ENCODE data around the gene ZNF275.
"Not testable (repeated sequence)": the region's sequence is repeated elsewhere in the genome, so short reads cannot be mapped to it uniquely, and the experiment has no call there.

ZNF275 gene

DNA sequence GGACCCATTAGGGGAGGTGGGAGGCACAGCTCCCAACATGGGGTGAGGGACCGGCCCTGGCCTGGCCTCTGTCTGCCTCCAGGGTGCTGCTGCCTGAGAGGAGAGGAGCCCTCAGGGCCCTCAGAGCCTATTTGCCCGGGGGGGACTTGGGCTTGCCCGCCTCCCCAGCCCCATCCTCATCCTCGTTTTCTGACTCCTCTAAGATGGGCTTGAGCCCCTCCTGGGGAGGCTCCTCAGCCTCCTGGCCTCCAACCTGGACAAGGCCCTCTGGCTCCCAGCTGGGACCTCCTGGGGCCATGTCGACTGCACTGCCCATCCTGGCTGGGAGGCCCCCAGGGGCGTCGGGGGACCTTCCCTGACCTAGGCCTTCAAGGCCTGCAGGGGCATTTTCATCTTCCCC lies 15.1 kb upstream of the ZNF275 start:
- Histone ChIP-seq H3K9me3 (ENCODE audit: control insufficient read depth, low read length) (no peaks in the 10 kb centered on the region), H3K4me1 (ENCODE audit: control insufficient read depth, insufficient read depth, low read length) (no peaks in the 10 kb centered on the region), H3K36me3 (ENCODE audit: control insufficient read depth, insufficient read depth, low read length) (no peaks in the 10 kb centered on the region), H3K4me3 (ENCODE audit: insufficient read depth, low read depth, low read length) (no peak overlapping the region), H3K27ac (ENCODE audit: insufficient read depth, low read depth, low read length, poor library complexity, severe bottlenecking) (no peak overlapping the region), H3K27me3 (ENCODE audit: control insufficient read depth, insufficient read depth, low read length, poor library complexity, severe bottlenecking) (peaks cover 4% of the 10 kb centered on the region)
- 87 to 92% methylated on average over 7 of the region's 7 CpGs for WGBS, 2 experiments

DNA sequence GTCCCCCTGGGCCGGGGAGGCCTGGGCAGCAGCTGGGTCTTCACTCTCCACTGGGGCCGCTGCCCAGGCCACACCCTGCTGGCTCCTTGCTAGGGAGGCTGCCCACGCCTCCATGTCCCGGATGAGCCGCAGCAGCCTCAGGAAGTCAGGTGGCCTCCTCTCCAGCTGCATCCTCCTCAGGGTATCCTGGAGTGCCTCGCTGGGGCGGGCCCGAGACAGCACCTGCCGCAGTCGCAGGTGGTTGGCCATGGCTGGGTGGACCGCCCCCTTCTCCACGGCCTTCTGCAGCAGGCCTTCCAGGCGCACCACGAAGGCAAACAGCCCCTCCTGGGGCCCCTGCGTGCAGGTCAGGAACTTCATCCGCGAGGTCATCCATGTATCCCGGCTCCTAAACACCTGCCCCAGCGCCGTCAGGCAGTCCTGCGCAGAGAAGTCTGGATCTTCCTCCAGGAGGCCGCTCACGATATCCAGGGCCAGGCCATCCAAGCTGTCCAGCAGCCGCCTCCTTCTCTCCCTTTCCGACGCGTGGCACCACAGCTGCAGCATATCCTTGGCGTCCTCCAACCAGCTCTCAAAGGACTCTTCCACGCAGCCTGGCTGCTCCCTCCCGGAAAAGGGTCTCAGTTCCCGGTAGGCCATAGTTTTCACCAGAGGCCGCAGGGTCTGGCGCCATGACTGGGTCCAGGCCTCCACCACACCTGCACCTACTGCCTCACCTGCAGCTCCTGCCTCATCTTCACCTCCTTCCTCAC lies 14.5 kb upstream of the ZNF275 start:
- 91% methylated on average over 33 of the region's 33 CpGs for WGBS, 2 experiments
- Histone ChIP-seq H3K36me3 (ENCODE audit: control insufficient read depth, insufficient read depth, low read length) (no peaks in the 10 kb centered on the region), H3K27ac (ENCODE audit: insufficient read depth, low read depth, low read length, poor library complexity, severe bottlenecking) (no peak overlapping the region), H3K4me1 (ENCODE audit: control insufficient read depth, insufficient read depth, low read length) (no peaks in the 10 kb centered on the region), H3K27me3 (ENCODE audit: control insufficient read depth, insufficient read depth, low read length, poor library complexity, severe bottlenecking) (peaks cover 4% of the 10 kb centered on the region), H3K4me3 (ENCODE audit: insufficient read depth, low read depth, low read length) (no peak overlapping the region), H3K9me3 (ENCODE audit: control insufficient read depth, low read length) (no peaks in the 10 kb centered on the region)

DNA sequence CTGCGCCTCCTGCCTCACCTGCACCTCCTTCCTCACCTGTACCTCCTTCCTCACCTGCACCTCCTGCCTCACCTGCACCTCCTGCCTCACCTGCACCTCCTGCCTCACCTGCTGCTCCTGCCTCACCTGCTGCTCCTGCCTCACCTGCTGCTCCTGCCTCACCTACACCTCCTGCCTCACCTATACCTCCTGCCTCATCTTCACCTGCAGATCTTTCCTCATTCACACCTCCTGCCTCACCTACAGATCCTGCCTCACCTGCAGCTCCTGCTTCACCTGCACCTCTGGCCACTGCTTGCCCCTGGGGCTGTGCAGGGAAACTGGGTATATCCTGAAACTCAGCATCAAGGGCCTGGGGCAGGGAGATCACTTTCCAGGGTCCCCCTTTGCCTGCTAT lies 13.9 kb upstream of the ZNF275 start:
- not testable (repeated sequence) for H3K27me3 ChIP-seq (ENCODE audit: control insufficient read depth, insufficient read depth, low read length, poor library complexity, severe bottlenecking); H3K27ac ChIP-seq (ENCODE audit: insufficient read depth, low read depth, low read length, poor library complexity, severe bottlenecking); H3K4me1 ChIP-seq (ENCODE audit: control insufficient read depth, insufficient read depth, low read length); H3K36me3 ChIP-seq (ENCODE audit: control insufficient read depth, insufficient read depth, low read length); H3K4me3 ChIP-seq (ENCODE audit: insufficient read depth, low read depth, low read length); H3K9me3 ChIP-seq (ENCODE audit: control insufficient read depth, low read length)
- WGBS, 2 experiments, result 88 to 96% methylated on average over 1 of the region's 1 CpG

DNA sequence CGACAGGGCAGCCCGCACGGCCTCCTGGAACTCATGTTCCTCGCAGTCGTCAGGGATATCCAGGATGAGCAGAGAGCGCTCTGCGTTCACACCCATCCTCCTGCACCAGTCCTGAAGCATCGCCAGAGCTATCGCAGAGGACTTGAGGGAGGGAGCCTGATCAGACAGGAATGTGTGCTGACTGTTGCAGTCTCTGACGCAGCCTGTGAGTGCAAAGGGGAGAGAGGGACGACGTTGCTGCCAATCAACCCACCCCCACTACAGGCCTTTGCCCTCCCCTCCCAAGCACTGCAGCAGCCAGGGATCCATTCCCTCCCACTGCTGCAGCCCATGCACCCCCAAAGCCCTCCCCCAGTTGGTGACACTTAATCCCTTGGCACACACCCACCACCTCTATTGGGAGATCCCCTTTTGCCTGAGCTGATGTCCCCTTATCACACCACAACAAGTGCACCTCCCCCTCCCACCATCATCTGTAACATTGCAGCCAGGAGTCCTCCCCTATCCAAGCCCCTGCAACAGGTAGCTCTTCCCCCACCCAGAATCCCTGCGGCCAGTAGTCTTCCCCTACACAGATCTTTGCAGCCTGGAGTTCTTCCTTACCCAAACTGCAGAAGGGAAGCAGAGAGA lies 13.3 kb upstream of the ZNF275 start:
- no peaks in the 10 kb centered on the region for H3K36me3 ChIP-seq (ENCODE audit: control insufficient read depth, insufficient read depth, low read length)
- H3K4me3 ChIP-seq (ENCODE audit: insufficient read depth, low read depth, low read length), result no peak overlapping the region
- 16 to 28% methylated on average over 4 to 8 of the region's 13 CpGs for WGBS, 2 experiments
- no peak overlapping the region for H3K27ac ChIP-seq (ENCODE audit: insufficient read depth, low read depth, low read length, poor library complexity, severe bottlenecking)
- H3K4me1 ChIP-seq (ENCODE audit: control insufficient read depth, insufficient read depth, low read length), result no peaks in the 10 kb centered on the region
- H3K9me3 ChIP-seq (ENCODE audit: control insufficient read depth, low read length), result no peaks in the 10 kb centered on the region
- peaks cover 4% of the 10 kb centered on the region for H3K27me3 ChIP-seq (ENCODE audit: control insufficient read depth, insufficient read depth, low read length, poor library complexity, severe bottlenecking)

DNA sequence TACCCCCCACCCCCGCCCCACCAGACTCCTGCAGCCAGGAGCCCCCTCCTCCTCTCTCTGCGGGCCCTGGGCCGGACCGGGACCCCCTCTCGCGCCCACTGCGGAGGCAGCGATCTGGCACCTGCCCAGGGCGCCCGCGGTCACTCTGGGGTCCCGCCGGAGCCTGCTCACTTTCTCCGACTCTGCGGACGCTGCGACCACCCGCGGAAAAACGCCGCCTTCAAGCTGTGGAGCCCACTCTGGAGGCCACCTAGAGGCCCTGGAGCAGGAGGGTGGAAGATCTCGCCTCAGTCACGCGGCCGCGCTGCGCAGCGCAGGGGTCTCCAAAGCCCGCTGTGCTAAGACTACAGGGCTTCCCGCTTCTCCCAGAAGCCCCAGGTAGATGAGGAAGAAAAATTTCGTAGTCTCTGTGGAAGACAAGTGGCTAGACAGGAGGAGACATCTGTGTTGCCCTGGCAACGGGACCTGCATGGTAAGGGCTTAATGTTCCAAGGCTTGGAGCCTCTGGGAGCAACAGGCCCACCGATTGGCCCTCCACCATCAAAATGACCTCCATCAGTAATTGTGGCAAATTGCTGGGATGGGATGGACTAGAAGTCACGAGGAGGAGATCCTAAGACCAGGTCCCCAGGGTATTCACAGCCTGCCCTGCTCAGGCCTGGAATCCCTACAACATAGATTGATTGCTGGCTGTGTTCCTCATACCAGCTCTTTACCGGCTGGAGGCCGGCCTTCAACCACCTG lies 12.4 kb upstream of the ZNF275 start, which contains the start of gene PNMA6F:
Gene PNMA6F (minus strand): TSS at position 387 of the 744 bp plus-strand sequence. CDS start 1,093 bp downstream, outside the sequence.
- Histone ChIP-seq H3K36me3 (ENCODE audit: control insufficient read depth, insufficient read depth, low read length) (no peaks in the 10 kb centered on the region), H3K27ac (ENCODE audit: insufficient read depth, low read depth, low read length, poor library complexity, severe bottlenecking) (no peak within 1 kb of the TSS), H3K4me1 (ENCODE audit: control insufficient read depth, insufficient read depth, low read length) (no peaks in the 10 kb centered on the region), H3K9me3 (ENCODE audit: control insufficient read depth, low read length) (no peaks in the 10 kb centered on the region), H3K4me3 (ENCODE audit: insufficient read depth, low read depth, low read length) (no peak within 1 kb of the TSS), H3K27me3 (ENCODE audit: control insufficient read depth, insufficient read depth, low read length, poor library complexity, severe bottlenecking) (peaks cover 4% of the 10 kb centered on the region)
- 61 to 74% methylated on average over 35 of the region's 36 CpGs for WGBS, 2 experiments

DNA sequence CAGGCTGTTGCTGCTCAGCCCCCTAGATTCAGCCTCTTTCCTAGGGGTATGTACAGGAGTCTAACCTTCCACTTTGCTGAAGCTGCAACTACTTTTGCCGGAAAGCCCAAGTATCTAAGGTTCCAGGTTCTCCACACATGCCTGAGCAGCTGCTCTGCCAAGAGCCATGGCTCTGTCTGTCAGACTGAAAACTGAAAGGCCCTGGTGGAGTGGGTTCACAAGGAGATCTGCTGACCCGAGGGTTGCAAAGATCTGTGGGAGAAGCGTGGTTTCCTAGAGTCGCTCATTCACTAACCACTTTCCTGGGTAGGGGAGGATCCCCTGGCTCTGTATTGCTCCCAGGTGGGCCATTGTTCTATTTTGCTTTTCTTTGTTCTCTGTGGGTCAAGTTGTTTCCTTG lies 6.4 kb upstream of the ZNF275 start:
- Histone ChIP-seq H3K9me3 (ENCODE audit: control insufficient read depth, low read length) (no peaks in the 10 kb centered on the region), H3K4me3 (ENCODE audit: insufficient read depth, low read depth, low read length) (no peak overlapping the region), H3K27ac (ENCODE audit: insufficient read depth, low read depth, low read length, poor library complexity, severe bottlenecking) (no peak overlapping the region), H3K4me1 (ENCODE audit: control insufficient read depth, insufficient read depth, low read length) (no peaks in the 10 kb centered on the region), H3K27me3 (ENCODE audit: control insufficient read depth, insufficient read depth, low read length, poor library complexity, severe bottlenecking) (no peaks in the 10 kb centered on the region), H3K36me3 (ENCODE audit: control insufficient read depth, insufficient read depth, low read length) (no peaks in the 10 kb centered on the region)
- 86 to 87% methylated on average over 4 of the region's 4 CpGs for WGBS, 2 experiments

DNA sequence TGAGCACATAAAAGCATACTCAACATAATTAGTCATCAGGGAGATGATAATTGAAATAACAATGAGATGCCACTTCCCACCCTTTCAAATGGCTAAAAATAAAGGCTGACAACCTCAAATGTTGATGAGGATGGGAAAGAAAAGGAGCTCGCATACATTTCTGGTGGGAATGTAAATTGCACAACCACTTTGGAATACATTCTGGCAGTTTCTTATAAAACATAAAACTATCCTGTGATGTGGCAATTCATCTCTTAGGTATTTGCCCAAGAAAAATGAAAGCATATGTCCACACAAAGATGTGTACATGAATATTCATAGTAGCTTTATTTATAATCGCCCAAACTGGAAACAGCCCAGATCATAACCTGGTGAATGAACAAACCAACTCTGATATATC lies 687 bp upstream of the ZNF275 start:
- Histone ChIP-seq H3K27ac (ENCODE audit: insufficient read depth, low read depth, low read length, poor library complexity, severe bottlenecking) (no peak overlapping the region), H3K4me3 (ENCODE audit: insufficient read depth, low read depth, low read length) (no peak overlapping the region), H3K36me3 (ENCODE audit: control insufficient read depth, insufficient read depth, low read length) (no peaks in the 10 kb centered on the region), H3K9me3 (ENCODE audit: control insufficient read depth, low read length) (no peaks in the 10 kb centered on the region), H3K27me3 (ENCODE audit: control insufficient read depth, insufficient read depth, low read length, poor library complexity, severe bottlenecking) (peaks cover 8% of the 10 kb centered on the region), H3K4me1 (ENCODE audit: control insufficient read depth, insufficient read depth, low read length) (no peaks in the 10 kb centered on the region)
- 93 to 100% methylated on average over 1 to 2 of the region's 2 CpGs for WGBS, 2 experiments

DNA sequence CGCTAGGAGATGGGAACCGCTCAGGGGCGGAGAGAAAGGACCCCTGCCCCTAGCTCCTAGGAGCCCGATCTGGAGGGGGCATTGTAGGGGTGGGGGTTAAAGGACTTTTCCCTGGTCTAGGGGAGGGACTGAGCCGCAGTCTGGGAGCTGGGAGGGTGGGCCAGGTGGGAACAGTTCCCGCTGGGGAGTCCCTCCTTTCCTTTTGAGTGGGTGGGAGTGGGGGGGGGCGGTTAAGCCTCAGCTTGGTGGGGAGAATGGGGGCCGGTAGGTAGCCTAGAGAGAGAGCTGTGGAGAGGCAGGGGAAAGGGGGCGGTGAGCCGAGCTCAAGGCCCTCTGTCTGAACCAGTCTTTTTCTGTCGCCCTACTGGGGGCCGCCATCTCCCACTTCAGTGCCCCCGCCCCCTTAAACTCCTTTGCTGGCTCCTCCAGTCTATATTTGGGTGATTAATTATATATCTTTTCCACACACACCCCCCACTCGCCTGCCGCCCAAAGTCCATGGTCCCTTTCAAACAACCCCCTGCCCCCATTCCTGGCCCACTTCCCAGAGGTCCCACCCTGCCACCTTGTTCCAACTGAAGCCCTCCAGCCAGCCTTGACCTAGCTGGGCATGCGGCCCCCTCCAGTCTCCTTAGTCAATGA lies 822 bp downstream of the ZNF275 start:
- Histone ChIP-seq H3K36me3 (ENCODE audit: control insufficient read depth, insufficient read depth, low read length) (no peaks in the 10 kb centered on the region), H3K27me3 (ENCODE audit: control insufficient read depth, insufficient read depth, low read length, poor library complexity, severe bottlenecking) (peaks cover 8% of the 10 kb centered on the region), H3K4me1 (ENCODE audit: control insufficient read depth, insufficient read depth, low read length) (no peaks in the 10 kb centered on the region), H3K27ac (ENCODE audit: insufficient read depth, low read depth, low read length, poor library complexity, severe bottlenecking) (no peak overlapping the region), H3K4me3 (ENCODE audit: insufficient read depth, low read depth, low read length) (peak overlapping the region; percentile 63), H3K9me3 (ENCODE audit: control insufficient read depth, low read length) (no peaks in the 10 kb centered on the region)
- 18 to 23% methylated on average over 15 of the region's 16 CpGs for WGBS, 2 experiments

DNA sequence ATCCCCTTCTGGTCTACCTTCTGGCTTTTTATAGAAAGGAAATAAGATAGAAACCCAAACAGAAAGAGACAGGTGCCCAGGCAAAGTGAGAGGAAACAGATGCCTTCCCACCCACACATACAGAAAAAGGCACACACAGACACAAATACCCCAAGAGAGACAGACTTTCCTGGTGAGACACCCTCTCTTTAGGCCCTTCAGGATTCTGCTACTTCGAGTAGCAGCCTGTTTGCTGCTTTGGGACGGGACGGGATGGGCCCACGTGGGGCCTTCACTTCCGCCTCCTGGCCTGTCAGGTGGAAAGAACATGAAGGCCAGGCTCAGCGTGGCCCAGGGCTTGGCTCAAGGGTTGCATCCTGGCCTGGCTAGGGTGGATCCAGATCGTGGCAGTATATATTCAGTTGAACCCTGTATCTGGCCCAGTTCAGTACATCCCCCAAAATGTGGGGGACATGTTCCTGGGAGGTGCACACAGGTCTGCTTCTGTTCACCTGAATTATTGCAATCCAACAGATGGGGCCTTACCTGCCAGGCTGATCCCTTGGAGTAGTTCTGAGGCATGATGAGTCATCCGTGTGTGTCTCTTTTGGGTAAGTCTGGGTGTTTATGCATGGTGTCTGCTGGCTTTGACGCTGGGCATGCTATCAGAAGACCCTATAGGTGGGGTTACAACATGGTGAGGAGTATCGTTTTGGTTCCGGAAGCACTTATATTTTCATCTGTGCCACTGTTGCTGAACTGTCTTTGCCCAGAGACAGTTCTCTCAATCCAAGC lies 2.4 kb downstream of the ZNF275 start:
- Histone ChIP-seq H3K9me3 (ENCODE audit: control insufficient read depth, low read length) (no peaks in the 10 kb centered on the region), H3K4me3 (ENCODE audit: insufficient read depth, low read depth, low read length) (no peak overlapping the region), H3K4me1 (ENCODE audit: control insufficient read depth, insufficient read depth, low read length) (no peaks in the 10 kb centered on the region), H3K36me3 (ENCODE audit: control insufficient read depth, insufficient read depth, low read length) (no peaks in the 10 kb centered on the region), H3K27ac (ENCODE audit: insufficient read depth, low read depth, low read length, poor library complexity, severe bottlenecking) (no peak overlapping the region), H3K27me3 (ENCODE audit: control insufficient read depth, insufficient read depth, low read length, poor library complexity, severe bottlenecking) (peaks cover 8% of the 10 kb centered on the region)
- 84% methylated on average over 10 to 11 of the region's 11 CpGs for WGBS, 2 experiments

Data from ectodermal cell (in vitro differentiated cells).